ENCODE measurements around the gene FTMT.
"Not testable (repeated sequence)": the region's sequence is repeated elsewhere in the genome, so short reads cannot be mapped to it uniquely, and the experiment has no call there.

FTMT gene

DNA sequence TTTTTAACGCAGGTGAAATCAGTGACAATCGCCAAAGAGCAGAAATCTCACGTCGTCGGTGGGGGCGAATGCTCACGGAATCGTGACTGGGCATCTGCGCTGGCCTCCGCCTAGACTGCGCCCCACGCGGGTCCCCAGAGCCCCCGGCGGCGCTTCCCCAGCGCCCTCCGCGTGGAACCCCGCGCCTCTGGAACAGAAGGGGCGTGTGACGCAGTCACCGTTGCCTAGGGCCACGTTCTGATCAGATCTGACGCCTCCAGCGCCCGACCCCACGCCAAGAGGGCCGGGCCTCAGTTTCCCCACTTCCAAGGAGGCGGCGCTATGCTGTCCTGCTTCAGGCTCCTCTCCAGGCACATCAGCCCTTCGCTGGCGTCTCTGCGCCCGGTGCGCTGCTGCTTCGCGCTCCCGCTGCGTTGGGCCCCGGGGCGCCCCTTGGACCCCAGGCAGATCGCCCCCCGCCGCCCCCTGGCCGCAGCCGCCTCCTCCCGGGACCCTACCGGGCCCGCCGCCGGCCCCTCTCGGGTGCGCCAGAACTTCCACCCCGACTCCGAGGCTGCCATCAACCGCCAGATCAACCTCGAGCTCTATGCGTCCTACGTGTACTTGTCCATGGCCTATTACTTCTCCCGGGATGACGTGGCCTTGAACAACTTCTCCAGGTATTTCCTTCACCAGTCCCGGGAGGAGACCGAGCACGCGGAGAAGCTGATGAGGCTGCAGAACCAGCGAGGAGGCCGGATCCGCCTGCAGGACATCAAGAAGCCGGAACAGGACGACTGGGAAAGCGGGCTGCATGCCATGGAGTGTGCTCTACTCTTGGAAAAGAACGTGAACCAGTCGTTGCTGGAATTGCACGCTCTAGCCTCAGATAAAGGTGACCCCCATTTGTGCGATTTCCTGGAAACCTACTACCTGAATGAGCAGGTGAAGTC is at the start of gene FTMT:
TSS of gene FTMT (plus strand) at position 240 of the 932 bp plus-strand sequence. CDS start at position 322, 82 bp downstream.
- no peak for DNase-seq (ENCODE audit: low spot score)

GRCh38 chr5:121805251-121805650 is 46.4 kb upstream of the FTMT start:
- DNase-seq (ENCODE audit: low spot score): not testable (repeated sequence)

- no peak for DNase-seq (ENCODE audit: low spot score)
Measured at GRCh38 chr5:121805911-121806310, 45.8 kb upstream of the FTMT start.

DNA sequence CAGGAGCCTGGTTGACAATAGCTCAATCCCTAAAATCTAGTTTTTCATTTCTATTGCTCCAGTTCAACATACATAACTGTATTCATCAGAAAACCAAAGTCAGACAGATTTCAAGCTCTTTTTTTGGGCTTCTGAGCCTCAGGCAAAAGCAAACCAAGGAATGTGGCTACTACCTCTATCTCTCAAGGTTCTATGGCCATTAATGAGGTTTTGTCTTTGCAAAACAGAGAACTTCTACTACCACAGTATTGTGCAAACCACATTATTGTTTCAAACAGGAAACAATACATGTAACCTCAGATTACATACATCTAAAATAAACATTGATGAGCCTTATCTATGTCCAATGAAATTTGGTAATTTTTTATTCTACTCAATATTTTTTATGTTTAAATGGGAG is 35.5 kb upstream of the FTMT start:
- DNase-seq (ENCODE audit: low spot score): no peak

DNA sequence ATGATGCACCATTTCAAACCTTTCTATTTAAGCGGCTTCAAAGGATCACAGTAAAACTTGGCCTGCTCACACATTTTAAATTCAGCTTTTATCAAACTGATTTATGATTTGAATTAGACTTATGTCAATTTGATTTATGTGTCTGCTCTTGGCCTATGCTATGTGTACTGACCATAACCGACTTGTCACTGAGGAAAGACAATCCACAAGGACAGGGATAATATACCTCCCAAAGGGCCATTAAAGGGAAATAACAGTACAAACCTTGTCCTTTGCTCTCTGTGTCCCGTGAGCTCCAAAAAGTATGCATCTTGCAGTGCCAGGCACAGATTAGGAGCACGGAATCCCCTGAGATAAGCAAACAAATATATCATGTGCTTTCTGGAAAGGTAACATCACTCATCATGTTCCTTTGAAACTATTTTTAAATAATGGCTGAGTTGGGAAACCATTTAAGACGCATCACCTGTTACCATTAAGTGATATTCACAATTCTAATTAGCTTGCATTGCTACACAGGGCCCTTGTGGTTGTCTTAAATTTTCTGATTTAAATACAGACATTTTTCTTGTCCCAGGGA is 31.9 kb upstream of the FTMT start:
- no peak for DNase-seq (ENCODE audit: low spot score)

DNA sequence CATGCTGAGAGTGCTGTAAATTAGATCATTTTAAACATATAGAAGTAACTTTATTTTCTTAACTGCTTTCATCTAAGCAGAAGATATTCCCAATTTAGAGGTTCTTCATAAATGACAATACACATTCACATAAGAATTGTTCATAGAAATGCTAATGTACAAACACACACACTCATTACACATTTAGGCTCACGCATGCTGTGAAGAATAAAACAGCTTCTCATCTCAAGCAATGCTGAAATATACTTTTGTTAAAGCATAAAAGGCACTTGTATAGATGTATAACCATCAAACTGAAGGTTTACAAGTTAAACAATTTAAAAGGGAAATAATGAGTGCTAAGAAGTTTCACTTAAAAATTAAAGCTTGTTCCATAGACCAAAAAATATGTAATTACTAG is 18.1 kb upstream of the FTMT start:
- no peak for DNase-seq (ENCODE audit: low spot score)

DNA sequence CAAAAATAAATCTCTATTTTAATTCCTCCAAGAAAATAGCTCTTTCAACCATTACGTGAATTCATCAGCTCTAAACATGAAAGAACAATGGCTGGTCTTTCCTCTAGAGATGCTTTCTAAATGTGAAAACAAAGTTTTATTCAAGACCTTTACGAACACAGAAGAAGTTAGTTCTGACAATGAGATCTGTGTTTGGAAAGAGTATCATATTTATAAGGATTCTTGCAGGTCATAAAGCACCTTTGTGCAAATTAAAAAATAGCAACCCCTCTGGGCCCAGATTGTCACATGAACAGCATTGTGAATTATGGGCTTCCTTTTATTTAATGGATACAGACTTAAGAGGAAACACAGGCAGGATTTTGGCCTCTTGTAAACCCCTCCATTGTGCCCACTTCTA is 17.7 kb upstream of the FTMT start:
- DNase-seq (ENCODE audit: low spot score): no peak

DNA sequence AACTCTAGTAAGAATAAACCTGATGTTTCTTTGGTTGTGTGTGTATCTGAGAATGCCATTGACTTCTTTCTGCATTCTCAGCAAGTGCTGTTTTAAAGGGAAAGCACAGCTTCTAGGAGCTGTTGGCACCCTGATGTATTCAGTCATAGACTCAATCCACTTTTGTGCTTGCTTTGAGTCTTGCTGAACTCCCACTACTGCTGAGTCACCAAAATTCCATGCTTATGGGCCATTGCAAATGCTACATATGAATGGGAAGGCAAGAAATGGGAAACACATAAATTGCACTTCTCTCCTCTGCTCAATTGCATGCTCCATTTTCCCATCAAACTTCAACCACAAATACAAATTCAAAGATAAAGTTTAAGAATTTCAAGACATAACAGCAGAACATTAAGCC is 9.8 kb upstream of the FTMT start:
- DNase-seq (ENCODE audit: low spot score): no peak

DNA sequence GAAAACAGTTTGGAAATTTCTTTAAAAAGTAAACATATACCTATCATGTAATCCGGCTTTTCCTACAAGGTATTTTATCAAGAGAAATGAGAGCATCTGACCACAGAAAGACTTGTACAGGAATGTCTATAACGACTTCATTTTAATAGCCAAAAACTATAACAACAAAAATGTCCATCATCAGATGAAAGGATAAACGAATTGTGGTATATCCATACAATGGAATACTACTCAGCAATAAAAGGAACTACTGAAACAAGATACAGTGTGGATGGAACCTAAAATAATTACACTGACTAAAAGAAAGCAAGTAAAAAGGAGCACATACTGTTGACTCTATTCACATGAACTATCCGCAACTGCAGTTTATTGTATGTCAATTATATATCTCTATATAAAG is 1.4 kb upstream of the FTMT start:
- DNase-seq (ENCODE audit: low spot score): no peak

- no peak for DNase-seq (ENCODE audit: low spot score)
Measured at GRCh38 chr5:121853850-121854249, 2.2 kb downstream of the FTMT start.

GRCh38 chr5:121862801-121863200 is 11.1 kb downstream of the FTMT start:
- no peak for DNase-seq (ENCODE audit: low spot score)

DNA sequence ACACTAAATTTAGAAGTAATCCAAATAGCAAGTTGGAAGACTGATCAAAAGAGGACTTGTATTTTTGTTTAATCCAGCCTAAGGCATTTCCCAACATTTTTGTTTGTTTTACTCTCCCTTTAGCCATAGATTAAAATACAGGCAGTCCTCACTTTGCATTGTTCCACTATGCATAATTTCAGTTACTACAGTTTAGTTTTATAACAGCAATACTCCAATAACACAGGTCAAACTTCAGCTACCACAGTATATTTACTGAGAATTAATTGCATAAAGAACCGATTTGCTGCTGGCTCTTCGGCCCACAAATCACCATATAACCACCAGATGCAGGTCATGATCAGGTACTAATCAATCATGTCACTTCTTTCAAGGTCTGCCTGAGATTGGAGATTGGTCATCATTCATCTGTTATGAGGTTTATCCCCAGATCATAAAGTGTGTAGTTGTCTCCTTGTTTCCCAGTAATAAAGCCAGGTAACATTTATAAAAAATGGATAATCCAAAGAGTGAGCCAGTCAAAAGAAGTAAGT is 12.1 kb downstream of the FTMT start:
- DNase-seq (ENCODE audit: low spot score): no peak

- DNase-seq (ENCODE audit: low spot score): no peak
Measured at GRCh38 chr5:121867403-121867802, 15.7 kb downstream of the FTMT start.

- no peak for DNase-seq (ENCODE audit: low spot score)
Measured at GRCh38 chr5:121870489-121870888, 18.8 kb downstream of the FTMT start.

DNA sequence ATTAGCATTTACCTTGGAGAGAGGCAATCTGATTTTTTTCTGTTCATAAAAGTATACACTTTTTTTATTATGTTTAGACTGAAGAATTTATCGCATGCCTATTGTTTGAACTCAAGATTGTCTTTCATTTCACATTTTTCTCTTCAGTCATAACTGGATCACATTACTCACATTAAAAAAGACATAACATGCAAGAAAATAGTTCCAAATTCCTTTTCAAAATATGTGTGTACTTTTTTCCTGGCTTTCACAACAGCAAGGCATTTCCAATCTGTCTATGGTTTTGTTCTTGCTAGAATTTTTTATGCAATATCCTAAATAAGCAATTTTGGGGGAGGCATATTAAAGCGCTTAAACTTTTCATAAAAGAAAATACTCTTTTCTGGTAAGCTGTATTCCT is 21.2 kb downstream of the FTMT start:
- DNase-seq (ENCODE audit: low spot score): no peak

GRCh38 chr5:121873409-121873808 is 21.7 kb downstream of the FTMT start:
- DNase-seq (ENCODE audit: low spot score): no peak

GRCh38 chr5:121885630-121886029 is 33.9 kb downstream of the FTMT start:
- no peak for DNase-seq (ENCODE audit: low spot score)

DNA sequence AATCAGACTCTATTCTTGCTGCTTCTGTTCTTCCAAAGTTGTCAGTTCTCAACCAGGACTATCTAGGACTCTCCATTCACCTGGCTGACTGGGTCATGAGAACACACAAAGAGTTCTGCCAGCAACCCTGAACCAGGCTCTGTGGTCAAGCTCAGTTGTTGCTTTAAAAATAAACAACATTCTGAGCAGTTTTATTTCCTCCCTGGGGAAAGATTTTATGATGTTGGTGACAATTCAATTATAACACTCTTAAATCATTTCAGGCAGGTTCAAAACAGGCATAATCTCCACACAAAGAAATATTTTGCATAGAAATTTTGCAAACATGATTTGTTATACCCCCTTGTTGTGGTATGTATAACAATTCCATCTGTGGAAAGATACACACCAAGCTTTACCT is 36.0 kb downstream of the FTMT start:
- DNase-seq (ENCODE audit: low spot score): no peak

DNA sequence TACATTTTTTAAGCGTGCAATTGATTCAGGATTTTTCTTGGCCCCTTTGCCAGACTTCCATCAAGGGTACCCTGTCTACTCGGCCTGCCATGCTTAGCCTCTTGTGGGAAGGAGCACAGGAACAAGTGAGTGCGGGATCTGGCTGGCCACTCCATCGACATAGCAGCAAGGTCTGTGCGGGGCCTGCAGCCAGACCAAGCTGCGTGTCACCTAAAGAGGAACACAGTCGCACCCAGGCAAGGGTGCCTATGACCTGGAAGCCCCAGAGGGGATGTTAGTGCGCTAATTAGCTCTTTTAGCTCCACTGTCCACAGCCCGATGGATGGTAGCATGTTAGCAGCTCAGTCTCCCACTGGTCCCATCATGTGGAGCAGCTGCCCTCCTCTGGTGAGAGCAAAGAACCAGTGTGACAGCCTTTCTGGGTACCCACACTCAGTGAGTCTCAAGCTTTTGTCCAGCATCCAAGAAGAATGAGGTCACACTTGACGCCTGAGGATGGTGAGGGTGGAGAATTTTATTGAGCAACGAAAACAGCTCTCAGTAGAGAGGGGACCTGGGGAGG is 38.7 kb downstream of the FTMT start:
- DNase-seq (ENCODE audit: low spot score): no peak

DNA sequence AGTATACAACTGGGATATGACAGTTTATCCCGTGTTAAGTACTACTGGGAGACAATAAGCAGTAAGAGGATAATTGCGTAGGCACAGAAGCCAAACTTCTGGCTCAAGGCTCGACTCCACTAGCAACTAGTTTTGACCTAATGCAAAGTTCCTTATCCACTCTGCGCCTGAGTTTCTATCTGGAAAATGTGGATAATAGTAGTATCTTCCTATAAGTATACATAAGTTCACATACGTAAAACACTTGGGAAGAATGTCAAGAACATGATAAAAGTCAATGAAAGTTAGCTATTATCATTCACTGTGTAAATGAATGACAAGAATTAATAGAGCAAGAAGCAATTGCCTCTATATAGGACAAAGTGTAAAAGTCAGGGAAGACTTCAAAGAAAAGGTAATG is 45.7 kb downstream of the FTMT start:
- no peak for DNase-seq (ENCODE audit: low spot score)

DNA sequence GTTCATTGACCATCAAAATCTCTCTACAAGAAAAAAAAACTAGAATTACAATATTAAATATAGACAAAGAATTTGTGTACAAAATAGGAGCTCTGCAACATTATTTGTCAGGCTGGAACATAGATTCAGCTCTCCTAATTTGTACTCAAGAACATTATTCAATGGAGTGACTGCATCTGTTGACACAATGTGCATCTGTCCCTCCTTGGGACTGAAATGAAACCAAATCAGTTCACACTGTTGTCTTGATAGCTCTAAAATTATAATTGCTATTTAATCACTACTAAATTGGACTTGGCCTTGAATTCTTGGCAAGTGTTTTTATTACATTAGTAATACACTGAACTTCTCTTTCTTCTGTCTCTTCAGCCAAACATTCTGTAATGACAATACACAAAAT is 47.7 kb downstream of the FTMT start:
- DNase-seq (ENCODE audit: low spot score): no peak

Data from AG08395 (cell line).